ENCODE measurements around the gene TMEM121B. TPM values are rescaled to one million over a fixed set of nuclear protein-coding genes. Genes with fewer than 3 reads are reported as not detected.

TMEM121B gene
- polyA plus RNA-seq, 4 donors: 0.28 to 0.45 (median 0.44) TPM; not detected in 1

- Histone ChIP-seq H3K27me3 (ENCODE audit: control insufficient read depth in 3 of 3, insufficient read depth in 3 of 3, low read length in 3 of 3) (no peaks in the 10 kb centered on the region), H3K36me3 (ENCODE audit: control insufficient read depth in 3 of 3, insufficient read depth in 2 of 3, low read depth in 1 of 3, low read length in 3 of 3) (peaks cover 8 to 49% (median 25%) of the 10 kb centered on the region in 3 donors), H3K9me3 (ENCODE audit: control insufficient read depth in 2 of 2, insufficient read depth in 1 of 2, low read depth in 1 of 2, low read length in 1 of 2) (no peaks in the 10 kb centered on the region), H3K27ac (ENCODE audit: low read depth in 1 of 3, low read length in 2 of 3) (no peak overlapping the region), H3K4me3 (ENCODE audit: low read depth in 1 of 3, low read length in 3 of 3) (no peak overlapping the region), H3K4me1 (ENCODE audit: control insufficient read depth in 3 of 3, insufficient read depth in 2 of 3, low read depth in 1 of 3, low read length in 2 of 3) (no peaks in the 10 kb centered on the region)
- DNase-seq (no peak), FAIRE-seq (no peak)
- 55 to 73% (median 63%) methylated on average over 7 of the region's 7 CpGs for WGBS, 3 donors
Measured at GRCh38 chr22:17098379-17098819, 22.8 kb downstream of the TMEM121B start.

GRCh38 chr22:17097701-17098100 is 23.5 kb downstream of the TMEM121B start:
- no peaks in the 10 kb centered on the region for H3K9me3 ChIP-seq (ENCODE audit: control insufficient read depth in 2 of 2, insufficient read depth in 1 of 2, low read depth in 1 of 2, low read length in 1 of 2)
- H3K27me3 ChIP-seq (ENCODE audit: control insufficient read depth in 3 of 3, insufficient read depth in 3 of 3, low read length in 3 of 3): no peaks in the 10 kb centered on the region
- H3K4me1 ChIP-seq (ENCODE audit: control insufficient read depth in 3 of 3, insufficient read depth in 2 of 3, low read depth in 1 of 3, low read length in 2 of 3): no peaks in the 10 kb centered on the region
- H3K27ac ChIP-seq (ENCODE audit: low read depth in 1 of 3, low read length in 2 of 3): no peak overlapping the region
- WGBS, 3 donors: 87 to 90% (median 89%) methylated on average over 6 of the region's 6 CpGs
- H3K4me3 ChIP-seq (ENCODE audit: low read depth in 1 of 3, low read length in 3 of 3): no peak overlapping the region
- no peak for FAIRE-seq
- DNase-seq: no peak
- peaks cover 8 to 46% (median 21%) of the 10 kb centered on the region in 3 donors for H3K36me3 ChIP-seq (ENCODE audit: control insufficient read depth in 3 of 3, insufficient read depth in 2 of 3, low read depth in 1 of 3, low read length in 3 of 3)

GRCh38 chr22:17097062-17097461 is 24.1 kb downstream of the TMEM121B start:
- Histone ChIP-seq H3K9me3 (ENCODE audit: control insufficient read depth in 2 of 2, insufficient read depth in 1 of 2, low read depth in 1 of 2, low read length in 1 of 2) (no peaks in the 10 kb centered on the region), H3K27ac (ENCODE audit: low read depth in 1 of 3, low read length in 2 of 3) (no peak overlapping the region), H3K4me1 (ENCODE audit: control insufficient read depth in 3 of 3, insufficient read depth in 2 of 3, low read depth in 1 of 3, low read length in 2 of 3) (no peaks in the 10 kb centered on the region), H3K27me3 (ENCODE audit: control insufficient read depth in 3 of 3, insufficient read depth in 3 of 3, low read length in 3 of 3) (no peaks in the 10 kb centered on the region), H3K4me3 (ENCODE audit: low read depth in 1 of 3, low read length in 3 of 3) (no peak overlapping the region), H3K36me3 (ENCODE audit: control insufficient read depth in 3 of 3, insufficient read depth in 2 of 3, low read depth in 1 of 3, low read length in 3 of 3) (peaks cover 3 to 44% (median 16%) of the 10 kb centered on the region in 3 donors)
- FAIRE-seq (no peak), DNase-seq (no peak)
- 77 to 85% (median 85%) methylated on average over 6 of the region's 6 CpGs for WGBS, 3 donors

GRCh38 chr22:17096071-17096470 is 25.1 kb downstream of the TMEM121B start:
- no peak overlapping the region for H3K27ac ChIP-seq (ENCODE audit: low read depth in 1 of 3, low read length in 2 of 3)
- DNase-seq (no peak), FAIRE-seq (no peak)
- H3K4me1 ChIP-seq (ENCODE audit: control insufficient read depth in 3 of 3, insufficient read depth in 2 of 3, low read depth in 1 of 3, low read length in 2 of 3): no peaks in the 10 kb centered on the region
- no peaks in the 10 kb centered on the region for H3K27me3 ChIP-seq (ENCODE audit: control insufficient read depth in 3 of 3, insufficient read depth in 3 of 3, low read length in 3 of 3)
- H3K9me3 ChIP-seq (ENCODE audit: control insufficient read depth in 2 of 2, insufficient read depth in 1 of 2, low read depth in 1 of 2, low read length in 1 of 2): no peaks in the 10 kb centered on the region
- 96 to 97% (median 96%) methylated on average over 7 of the region's 7 CpGs for WGBS, 3 donors
- peaks cover 0 to 34% (median 15%) of the 10 kb centered on the region in 3 donors for H3K36me3 ChIP-seq (ENCODE audit: control insufficient read depth in 3 of 3, insufficient read depth in 2 of 3, low read depth in 1 of 3, low read length in 3 of 3)
- H3K4me3 ChIP-seq (ENCODE audit: low read depth in 1 of 3, low read length in 3 of 3): no peak overlapping the region

GRCh38 chr22:17095538-17095937 is 25.6 kb downstream of the TMEM121B start:
- Histone ChIP-seq H3K4me3 (ENCODE audit: low read depth in 1 of 3, low read length in 3 of 3) (no peak overlapping the region), H3K27ac (ENCODE audit: low read depth in 1 of 3, low read length in 2 of 3) (no peak overlapping the region), H3K27me3 (ENCODE audit: control insufficient read depth in 3 of 3, insufficient read depth in 3 of 3, low read length in 3 of 3) (no peaks in the 10 kb centered on the region), H3K36me3 (ENCODE audit: control insufficient read depth in 3 of 3, insufficient read depth in 2 of 3, low read depth in 1 of 3, low read length in 3 of 3) (peaks cover 0 to 29% (median 14%) of the 10 kb centered on the region in 3 donors), H3K9me3 (ENCODE audit: control insufficient read depth in 2 of 2, insufficient read depth in 1 of 2, low read depth in 1 of 2, low read length in 1 of 2) (no peaks in the 10 kb centered on the region), H3K4me1 (ENCODE audit: control insufficient read depth in 3 of 3, insufficient read depth in 2 of 3, low read depth in 1 of 3, low read length in 2 of 3) (no peaks in the 10 kb centered on the region)
- DNase-seq (no peak), FAIRE-seq (no peak)
- 93 to 96% (median 93%) methylated on average over 6 of the region's 6 CpGs for WGBS, 3 donors

GRCh38 chr22:17093081-17093480 is 28.1 kb downstream of the TMEM121B start:
- H3K27me3 ChIP-seq (ENCODE audit: control insufficient read depth in 3 of 3, insufficient read depth in 3 of 3, low read length in 3 of 3): no peaks in the 10 kb centered on the region
- H3K9me3 ChIP-seq (ENCODE audit: control insufficient read depth in 2 of 2, insufficient read depth in 1 of 2, low read depth in 1 of 2, low read length in 1 of 2): no peaks in the 10 kb centered on the region
- FAIRE-seq (no peak), DNase-seq (no peak)
- H3K4me3 ChIP-seq (ENCODE audit: low read depth in 1 of 3, low read length in 3 of 3): no peak overlapping the region
- no peaks in the 10 kb centered on the region for H3K4me1 ChIP-seq (ENCODE audit: control insufficient read depth in 3 of 3, insufficient read depth in 2 of 3, low read depth in 1 of 3, low read length in 2 of 3)
- H3K36me3 ChIP-seq (ENCODE audit: control insufficient read depth in 3 of 3, insufficient read depth in 2 of 3, low read depth in 1 of 3, low read length in 3 of 3): peaks cover 0 to 7% (median 4%) of the 10 kb centered on the region in 3 donors
- WGBS, 3 donors: 54 to 73% (median 57%) methylated on average over 3 of the region's 3 CpGs
- no peak overlapping the region for H3K27ac ChIP-seq (ENCODE audit: low read depth in 1 of 3, low read length in 2 of 3)

- no peak for FAIRE-seq
- H3K9me3 ChIP-seq (ENCODE audit: control insufficient read depth in 2 of 2, insufficient read depth in 1 of 2, low read depth in 1 of 2, low read length in 1 of 2): no peaks in the 10 kb centered on the region
- H3K4me3 ChIP-seq (ENCODE audit: low read depth in 1 of 3, low read length in 3 of 3): no peak overlapping the region
- peaks cover 0 to under 1% (median 0%) of the 10 kb centered on the region in 3 donors for H3K36me3 ChIP-seq (ENCODE audit: control insufficient read depth in 3 of 3, insufficient read depth in 2 of 3, low read depth in 1 of 3, low read length in 3 of 3)
- no peaks in the 10 kb centered on the region for H3K27me3 ChIP-seq (ENCODE audit: control insufficient read depth in 3 of 3, insufficient read depth in 3 of 3, low read length in 3 of 3)
- H3K27ac ChIP-seq (ENCODE audit: low read depth in 1 of 3, low read length in 2 of 3): no peak overlapping the region
- no peak for DNase-seq
- no peaks in the 10 kb centered on the region for H3K4me1 ChIP-seq (ENCODE audit: control insufficient read depth in 3 of 3, insufficient read depth in 2 of 3, low read depth in 1 of 3, low read length in 2 of 3)
- 61 to 70% (median 65%) methylated on average over 4 of the region's 4 CpGs for WGBS, 3 donors
Measured at GRCh38 chr22:17091851-17092250, 29.3 kb downstream of the TMEM121B start.

GRCh38 chr22:17090550-17090949 is 30.6 kb downstream of the TMEM121B start:
- FAIRE-seq: no peak
- no peak for DNase-seq
- H3K9me3 ChIP-seq (ENCODE audit: control insufficient read depth in 2 of 2, insufficient read depth in 1 of 2, low read depth in 1 of 2, low read length in 1 of 2): no peaks in the 10 kb centered on the region
- no peaks in the 10 kb centered on the region for H3K36me3 ChIP-seq (ENCODE audit: control insufficient read depth in 3 of 3, insufficient read depth in 2 of 3, low read depth in 1 of 3, low read length in 3 of 3)
- peaks cover 0 to 6% (median 3%) of the 10 kb centered on the region in 3 donors for H3K4me1 ChIP-seq (ENCODE audit: control insufficient read depth in 3 of 3, insufficient read depth in 2 of 3, low read depth in 1 of 3, low read length in 2 of 3)
- H3K4me3 ChIP-seq (ENCODE audit: low read depth in 1 of 3, low read length in 3 of 3): no peak overlapping the region
- no peak overlapping the region for H3K27ac ChIP-seq (ENCODE audit: low read depth in 1 of 3, low read length in 2 of 3)
- peaks cover 0 to 3% (median 0%) of the 10 kb centered on the region in 3 donors for H3K27me3 ChIP-seq (ENCODE audit: control insufficient read depth in 3 of 3, insufficient read depth in 3 of 3, low read length in 3 of 3)

GRCh38 chr22:17087498-17088131 is 33.5 kb downstream of the TMEM121B start:
- FAIRE-seq: no peak
- H3K27me3 ChIP-seq (ENCODE audit: control insufficient read depth in 3 of 3, insufficient read depth in 3 of 3, low read length in 3 of 3): peaks cover 0 to 7% (median 0%) of the 10 kb centered on the region in 3 donors
- no peak overlapping the region for H3K4me3 ChIP-seq (ENCODE audit: low read depth in 1 of 3, low read length in 3 of 3)
- peak overlapping the region in 1 of 3 donors; percentile 17 for H3K27ac ChIP-seq (ENCODE audit: low read depth in 1 of 3, low read length in 2 of 3)
- H3K36me3 ChIP-seq (ENCODE audit: control insufficient read depth in 3 of 3, insufficient read depth in 2 of 3, low read depth in 1 of 3, low read length in 3 of 3): no peaks in the 10 kb centered on the region
- DNase-seq: peak in 1 of 2 donors; percentile 42
- H3K4me1 ChIP-seq (ENCODE audit: control insufficient read depth in 3 of 3, insufficient read depth in 2 of 3, low read depth in 1 of 3, low read length in 2 of 3): peaks cover 0 to 6% (median 3%) of the 10 kb centered on the region in 3 donors
- WGBS, 3 donors: 57 to 78% (median 62%) methylated on average over 12 of the region's 12 CpGs
- no peaks in the 10 kb centered on the region for H3K9me3 ChIP-seq (ENCODE audit: control insufficient read depth in 2 of 2, insufficient read depth in 1 of 2, low read depth in 1 of 2, low read length in 1 of 2)

Data from small intestine (tissue), 7 donors.